GM18502 (cell line): ENCODE measurements around the gene RASGRP2.
A peak's percentile ranks its signal among the peaks of the same experiment; 100 is the strongest.

Experiments
- ATAC-seq: cut with Tn5 transposase; IDR thresholded peaks from one replicate; pipeline ENCODE4 v1.9.1; 2021; ENCODE audit warnings: mild to moderate bottlenecking; ENCODE audit not compliant: unreplicated experiment, poor library complexity

RASGRP2 gene

DNA sequence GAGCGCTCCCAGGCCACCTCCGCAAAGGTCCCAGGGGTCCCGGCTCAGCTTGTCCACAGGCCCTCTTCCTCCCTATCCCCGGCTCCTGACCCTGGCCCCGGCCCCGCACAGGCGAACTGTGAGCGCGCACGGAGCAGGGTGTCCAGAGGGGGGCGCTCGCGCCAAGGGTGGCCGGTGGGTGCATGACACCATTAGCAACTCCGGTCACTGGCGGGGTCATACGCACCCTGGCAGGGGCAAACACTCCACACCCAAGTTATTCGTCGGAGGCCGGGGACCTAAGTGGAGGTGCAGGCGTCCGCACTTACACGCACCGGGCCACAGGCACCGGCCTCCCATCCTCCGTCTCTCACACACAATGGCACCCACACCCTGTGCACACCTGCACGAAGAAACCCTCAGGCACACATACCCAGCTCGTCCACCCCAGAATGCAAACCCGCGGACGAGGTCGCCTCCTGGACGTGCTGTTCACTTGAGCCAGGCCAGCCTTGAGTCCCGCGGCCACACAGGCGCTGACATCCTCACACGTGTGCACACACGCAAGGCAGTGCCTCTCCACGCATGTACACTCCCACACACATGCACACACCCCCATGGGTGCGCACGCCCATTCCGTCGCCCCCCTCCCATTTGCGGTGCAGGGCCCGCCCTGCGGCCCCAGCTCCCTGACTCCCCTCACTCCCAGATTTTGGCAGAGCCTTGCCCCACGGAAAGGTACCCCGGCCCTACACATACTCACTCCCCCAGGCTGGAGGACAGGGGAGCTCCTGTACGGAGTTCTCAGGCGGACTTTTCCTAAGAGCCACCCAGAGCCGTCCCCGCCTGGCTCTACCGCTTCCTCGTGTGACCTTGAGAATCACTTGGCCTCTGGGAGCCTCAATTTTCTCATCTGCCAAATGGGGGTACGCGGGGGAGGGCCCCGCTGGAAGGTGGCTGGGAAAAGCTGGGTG lies at the start of gene RASGRP2:
Gene RASGRP2, minus strand, starts transcription at position 552 of the 953 bp plus-strand sequence. CDS start 1,276 bp downstream, outside the sequence.
- ATAC-seq = no peak

DNA sequence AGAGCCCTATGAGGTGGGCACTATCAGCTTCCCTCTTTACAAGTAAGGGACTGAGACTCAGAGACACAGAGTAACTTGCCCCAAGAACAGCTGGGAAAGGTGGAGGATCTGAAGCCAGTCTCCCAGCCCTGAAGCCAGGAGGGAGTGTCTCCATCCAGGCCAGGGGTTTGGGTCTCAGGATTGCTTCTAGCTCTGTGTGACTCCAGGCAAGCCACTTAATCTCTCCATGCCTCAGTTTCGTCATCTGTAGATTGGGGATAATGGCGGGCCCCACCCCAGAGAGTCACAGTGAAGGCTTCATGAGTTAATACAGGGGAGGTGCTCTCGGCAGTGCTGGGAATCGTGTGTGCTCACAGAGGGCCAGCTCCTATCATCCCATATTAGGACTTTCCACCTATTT lies 48.5 kb upstream of the RASGRP2 start:
- ATAC-seq = no peak

- ATAC-seq = no peak
Measured at GRCh38 chr11:64791781-64792291, 47.9 kb upstream of the RASGRP2 start.

GRCh38 chr11:64790205-64791095 lies 46.5 kb upstream of the RASGRP2 start:
- ATAC-seq = no peak

- ATAC-seq = no peak
Measured at GRCh38 chr11:64789331-64790204, 45.6 kb upstream of the RASGRP2 start.

- no peak for ATAC-seq
Measured at GRCh38 chr11:64788321-64789215, 44.6 kb upstream of the RASGRP2 start.

DNA sequence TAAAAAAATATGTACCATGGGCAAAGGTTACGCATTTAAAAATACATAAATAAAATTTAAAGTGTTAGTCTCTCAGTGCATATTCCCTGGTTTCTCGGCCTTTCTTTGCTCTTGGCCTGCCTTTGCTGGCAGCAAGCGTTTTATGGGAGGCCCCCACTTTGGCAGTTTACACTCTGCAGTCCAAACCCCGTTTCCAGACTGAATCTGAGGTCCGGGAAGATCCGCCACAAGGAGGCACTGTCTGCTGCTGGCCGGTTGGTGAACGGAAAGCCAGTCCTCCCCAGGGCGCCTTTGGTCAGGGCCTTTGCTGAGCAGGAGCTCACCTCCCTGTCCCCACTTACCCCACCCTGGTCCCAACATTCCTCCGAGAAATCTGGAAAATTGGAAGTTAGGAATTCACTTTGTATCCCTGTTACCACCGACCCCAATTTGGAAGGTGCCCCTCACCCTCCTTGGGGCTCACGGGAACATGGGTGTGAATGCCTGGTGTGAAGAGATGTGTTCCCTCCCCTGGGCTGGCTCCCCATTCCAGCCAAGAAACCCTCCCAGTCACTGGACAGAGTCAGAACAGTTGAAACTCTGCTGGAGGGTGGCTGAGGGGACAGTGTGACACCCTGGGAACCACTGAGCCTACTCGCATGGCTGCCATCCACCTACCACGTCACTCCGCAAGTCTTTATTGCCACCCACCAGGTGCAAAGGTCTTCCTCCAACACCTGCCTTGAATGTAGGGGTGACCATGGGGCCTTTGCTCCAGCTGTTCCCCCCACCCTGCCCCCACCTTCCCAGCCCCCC lies 43.8 kb upstream of the RASGRP2 start:
- no peak for ATAC-seq

DNA sequence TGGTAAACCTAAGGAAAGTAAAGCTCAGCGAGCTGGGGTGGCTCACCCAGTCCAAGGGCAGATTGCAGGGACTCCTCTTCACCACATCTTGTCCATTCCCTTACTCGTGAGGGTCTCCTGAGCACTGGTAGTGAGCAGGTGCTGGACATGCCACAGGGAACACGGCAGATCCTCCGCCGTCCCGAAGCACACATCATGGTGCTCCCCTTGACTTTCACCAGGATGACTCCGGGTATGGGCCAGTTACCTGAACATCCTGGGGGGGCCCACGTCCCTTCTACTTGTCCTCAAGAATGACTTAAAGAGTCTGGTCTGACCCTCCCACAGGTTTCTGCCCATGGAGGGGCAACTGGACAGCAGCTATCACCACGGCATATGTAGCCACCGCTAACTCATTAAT lies 42.4 kb upstream of the RASGRP2 start:
- no peak for ATAC-seq

DNA sequence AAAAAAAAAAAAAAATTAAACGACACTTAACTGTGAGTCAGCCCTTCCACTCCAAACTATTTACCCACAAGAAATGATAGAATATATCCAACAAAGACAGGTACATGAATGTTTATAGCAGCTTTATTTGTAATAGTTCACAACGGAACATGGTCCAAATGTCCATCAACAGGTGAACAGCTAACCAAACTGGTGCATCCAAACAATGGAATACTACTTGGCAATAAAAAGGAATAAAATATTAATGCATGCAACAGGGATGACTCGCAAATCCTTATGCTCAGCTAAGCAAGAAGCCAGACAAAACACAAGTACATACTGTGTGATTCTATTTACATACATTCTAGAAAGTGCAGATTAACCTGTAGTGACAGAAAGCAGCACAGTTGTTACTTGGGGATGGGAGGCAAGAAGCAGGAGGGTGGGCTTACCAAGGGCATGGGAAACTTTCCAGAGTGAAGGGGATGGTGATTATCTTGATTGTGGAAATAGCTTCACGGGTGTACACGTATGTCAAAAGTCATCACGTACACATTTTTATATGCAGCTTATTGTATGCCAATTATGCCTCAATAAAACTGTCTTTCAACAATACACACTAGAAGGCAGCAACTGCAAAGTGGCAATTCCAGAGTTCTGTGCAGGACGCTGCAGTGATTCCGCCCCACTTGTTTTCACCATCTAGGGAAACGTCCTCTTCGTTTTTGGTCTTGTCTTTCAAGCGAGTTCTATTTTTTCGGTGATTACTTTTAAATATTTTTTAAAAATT lies 41.1 kb upstream of the RASGRP2 start:
- no peak for ATAC-seq

GRCh38 chr11:64778473-64779298 lies 34.7 kb upstream of the RASGRP2 start, which contains the start of gene SF1:
SF1 (minus strand) TSS chr11:64778542; CDS start chr11:64778392, 150 bp downstream.
- peak; percentile 76 for ATAC-seq

DNA sequence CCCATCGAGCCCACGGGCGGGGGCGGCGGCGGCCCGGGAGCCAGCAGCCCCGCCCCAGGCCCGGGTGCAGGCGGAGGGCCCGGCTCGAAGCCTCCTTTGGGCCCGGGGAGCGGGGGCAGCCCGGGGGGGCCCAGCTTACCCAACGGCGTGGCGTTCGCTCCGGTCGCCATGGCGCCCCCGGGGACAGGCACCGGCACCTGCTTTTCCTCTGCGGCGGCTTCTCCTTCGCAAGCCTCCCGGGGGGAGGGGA lies 34.2 kb upstream of the RASGRP2 start:
- ATAC-seq = no peak

DNA sequence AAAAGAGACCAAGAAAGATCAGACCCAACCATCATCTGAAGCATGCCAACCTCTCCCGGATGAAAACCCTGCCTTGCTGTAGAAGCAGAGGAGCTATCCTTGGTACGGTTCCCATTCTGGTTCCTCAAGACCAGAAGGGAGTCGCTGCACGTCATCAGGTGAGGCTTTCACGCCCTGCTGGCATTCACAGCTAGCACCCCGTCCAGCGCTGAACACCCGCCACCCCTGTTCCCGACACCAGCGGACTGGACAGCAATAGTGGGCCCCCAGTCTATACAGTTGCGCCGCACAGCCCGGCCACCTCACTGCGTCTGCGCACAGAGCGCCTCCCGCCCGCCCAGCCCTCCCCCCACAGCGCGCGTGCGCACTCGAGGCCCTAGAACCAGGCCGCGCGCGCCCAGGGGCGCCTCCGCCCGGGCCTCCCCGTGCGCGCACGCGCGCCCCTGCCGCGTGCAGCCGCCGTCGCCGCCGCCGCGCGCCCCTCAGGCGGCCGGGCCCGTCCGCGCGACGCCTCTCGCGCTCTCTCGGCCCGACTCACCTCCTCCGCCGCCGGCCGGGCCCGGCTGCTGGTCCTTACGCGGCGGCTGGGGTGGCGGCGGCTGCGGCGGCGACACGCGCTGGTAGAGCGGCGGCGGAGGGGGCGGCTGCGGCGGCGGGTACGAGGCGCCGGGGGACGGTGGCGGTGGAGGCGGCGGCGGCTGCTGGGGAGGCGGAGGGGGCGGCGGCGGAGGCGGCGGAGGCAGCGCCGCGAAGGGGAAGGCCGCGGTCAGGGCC lies 33.7 kb upstream of the RASGRP2 start:
- ATAC-seq = peak; percentile 28

DNA sequence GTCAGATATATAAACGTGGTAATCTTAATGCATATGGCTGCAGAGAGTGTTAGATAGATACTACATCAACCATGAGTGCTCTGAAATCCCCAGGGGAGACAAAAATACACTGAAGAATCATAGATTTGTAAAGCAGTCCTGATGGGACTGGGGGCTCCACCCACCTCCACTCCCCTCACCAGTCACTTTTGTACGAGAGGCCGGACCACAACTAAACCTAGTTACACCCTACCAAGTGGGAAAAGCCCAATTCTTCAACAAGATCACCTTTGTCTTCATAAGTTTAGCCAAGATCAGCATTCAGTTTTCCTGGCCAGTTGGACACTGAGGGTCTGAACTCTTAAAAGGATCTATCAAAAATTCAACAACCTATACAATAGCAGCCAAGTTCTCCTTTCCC lies 32.9 kb upstream of the RASGRP2 start:
- no peak for ATAC-seq

GRCh38 chr11:64776425-64776824 lies 32.5 kb upstream of the RASGRP2 start:
- no peak for ATAC-seq

DNA sequence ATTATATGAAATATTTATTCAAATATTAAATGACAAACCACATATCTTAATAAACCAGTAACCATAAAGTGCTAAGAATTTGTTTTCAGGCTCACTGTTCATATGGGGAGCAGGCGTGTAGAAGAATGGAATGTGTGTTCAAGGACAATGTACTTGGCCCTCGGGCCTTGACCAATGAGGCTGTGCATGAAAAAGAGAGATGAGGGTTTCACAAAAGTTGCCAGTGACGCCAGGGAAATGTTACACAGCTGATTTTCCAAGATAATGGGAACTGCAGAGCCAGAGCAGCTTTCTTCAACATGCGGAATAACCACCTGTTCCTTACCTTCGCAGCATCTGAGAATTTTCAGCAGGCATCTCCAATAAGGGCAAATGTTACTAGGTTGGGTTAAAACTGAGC lies 30.2 kb upstream of the RASGRP2 start:
- ATAC-seq = no peak
